DND-41 (cell line): ENCODE results near the gene ERO1B.

Experiments
- EZH2 ChIP-seq: IDR thresholded peaks from 3 replicates; pipeline ENCODE4 v1.6.1; 2012; ENCODE audit warnings: borderline replicate concordance, low read depth, mild to moderate bottlenecking, moderate library complexity, low read length, inconsistent platforms; ENCODE audit not compliant: severe bottlenecking
- TF ChIP-seq, protein P1 (sequence below): IDR thresholded peaks from 2 replicates; pipeline ENCODE4 v1.5.1; 2012; ENCODE audit warnings: borderline replicate concordance, low read length, moderate library complexity, mild to moderate bottlenecking; ENCODE audit not compliant: poor library complexity, severe bottlenecking; ENCODE audit errors: extremely low read depth

DNA sequence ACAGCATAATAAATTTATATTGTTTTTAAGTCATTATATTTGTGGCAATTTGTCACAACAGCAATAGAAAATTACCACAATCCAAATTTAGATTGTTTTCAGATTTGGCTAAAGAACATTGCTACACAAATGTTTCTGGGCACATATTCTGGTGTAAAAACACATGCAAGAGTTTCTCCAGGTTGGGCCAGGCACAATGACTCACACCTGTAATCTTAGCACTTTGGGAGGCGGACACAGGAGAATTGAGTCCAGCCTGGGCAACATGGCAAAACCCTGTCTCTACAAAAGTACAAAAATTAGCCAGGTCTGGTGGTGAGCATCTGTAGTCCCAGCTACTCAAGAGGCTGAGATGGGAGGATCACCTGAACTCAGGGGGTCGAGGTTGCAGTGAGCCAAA lies 8.4 kb downstream of the ERO1B start:
- TF ChIP-seq, protein P1, sequence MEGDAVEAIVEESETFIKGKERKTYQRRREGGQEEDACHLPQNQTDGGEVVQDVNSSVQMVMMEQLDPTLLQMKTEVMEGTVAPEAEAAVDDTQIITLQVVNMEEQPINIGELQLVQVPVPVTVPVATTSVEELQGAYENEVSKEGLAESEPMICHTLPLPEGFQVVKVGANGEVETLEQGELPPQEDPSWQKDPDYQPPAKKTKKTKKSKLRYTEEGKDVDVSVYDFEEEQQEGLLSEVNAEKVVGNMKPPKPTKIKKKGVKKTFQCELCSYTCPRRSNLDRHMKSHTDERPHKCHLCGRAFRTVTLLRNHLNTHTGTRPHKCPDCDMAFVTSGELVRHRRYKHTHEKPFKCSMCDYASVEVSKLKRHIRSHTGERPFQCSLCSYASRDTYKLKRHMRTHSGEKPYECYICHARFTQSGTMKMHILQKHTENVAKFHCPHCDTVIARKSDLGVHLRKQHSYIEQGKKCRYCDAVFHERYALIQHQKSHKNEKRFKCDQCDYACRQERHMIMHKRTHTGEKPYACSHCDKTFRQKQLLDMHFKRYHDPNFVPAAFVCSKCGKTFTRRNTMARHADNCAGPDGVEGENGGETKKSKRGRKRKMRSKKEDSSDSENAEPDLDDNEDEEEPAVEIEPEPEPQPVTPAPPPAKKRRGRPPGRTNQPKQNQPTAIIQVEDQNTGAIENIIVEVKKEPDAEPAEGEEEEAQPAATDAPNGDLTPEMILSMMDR, result no peak
- TF ChIP-seq EZH2, result no peak
